Measurements from ENCODE around the gene LRRC8B.

Gene LRRC8B

DNA sequence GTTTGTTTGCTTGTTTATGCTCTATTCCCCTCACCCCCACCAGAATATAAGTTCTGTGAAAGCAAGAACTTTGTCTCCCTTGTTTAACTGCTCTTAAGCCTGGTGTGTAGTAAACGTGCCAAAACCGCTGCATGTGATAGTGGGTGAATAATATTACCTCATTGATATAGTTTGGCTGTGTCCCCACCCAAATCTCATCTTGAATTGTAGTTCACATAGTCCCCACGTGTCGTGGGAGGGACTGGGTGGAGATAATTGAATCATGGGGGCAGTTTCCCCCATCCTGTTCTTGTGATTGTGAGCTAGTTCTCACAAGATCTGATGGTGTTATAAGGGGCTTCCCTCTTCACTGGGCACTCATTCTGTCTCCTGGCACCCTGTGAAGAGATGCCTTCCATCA lies 7.6 kb downstream of the LRRC8B start:
- no peak overlapping the region for H3K4me3 ChIP-seq (ENCODE audit: low read depth, low read length)
- TF ChIP-seq, protein P1, sequence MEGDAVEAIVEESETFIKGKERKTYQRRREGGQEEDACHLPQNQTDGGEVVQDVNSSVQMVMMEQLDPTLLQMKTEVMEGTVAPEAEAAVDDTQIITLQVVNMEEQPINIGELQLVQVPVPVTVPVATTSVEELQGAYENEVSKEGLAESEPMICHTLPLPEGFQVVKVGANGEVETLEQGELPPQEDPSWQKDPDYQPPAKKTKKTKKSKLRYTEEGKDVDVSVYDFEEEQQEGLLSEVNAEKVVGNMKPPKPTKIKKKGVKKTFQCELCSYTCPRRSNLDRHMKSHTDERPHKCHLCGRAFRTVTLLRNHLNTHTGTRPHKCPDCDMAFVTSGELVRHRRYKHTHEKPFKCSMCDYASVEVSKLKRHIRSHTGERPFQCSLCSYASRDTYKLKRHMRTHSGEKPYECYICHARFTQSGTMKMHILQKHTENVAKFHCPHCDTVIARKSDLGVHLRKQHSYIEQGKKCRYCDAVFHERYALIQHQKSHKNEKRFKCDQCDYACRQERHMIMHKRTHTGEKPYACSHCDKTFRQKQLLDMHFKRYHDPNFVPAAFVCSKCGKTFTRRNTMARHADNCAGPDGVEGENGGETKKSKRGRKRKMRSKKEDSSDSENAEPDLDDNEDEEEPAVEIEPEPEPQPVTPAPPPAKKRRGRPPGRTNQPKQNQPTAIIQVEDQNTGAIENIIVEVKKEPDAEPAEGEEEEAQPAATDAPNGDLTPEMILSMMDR (IDR thresholded peaks at IDR 0.05; ENCODE audit: borderline replicate concordance, insufficient read depth, low read depth, low read length), result no peak

DNA sequence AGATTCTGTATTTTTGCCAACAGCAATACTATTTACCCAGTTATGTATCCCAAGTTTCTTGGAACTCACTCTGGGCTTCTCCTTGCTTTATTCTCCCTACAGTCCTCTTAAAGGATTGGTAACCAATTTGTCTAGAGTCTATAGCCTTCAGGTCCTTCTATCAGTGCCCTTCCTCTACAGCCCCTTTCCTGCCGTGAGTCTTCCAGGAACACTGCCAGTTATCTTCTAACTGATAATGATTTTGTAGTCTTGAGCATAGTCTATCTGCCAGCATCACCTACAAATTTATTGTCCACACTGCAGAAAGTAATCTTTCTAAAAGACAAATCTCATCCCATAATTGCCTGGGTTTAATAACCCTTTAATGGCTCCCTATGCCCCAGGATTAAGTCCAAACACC lies 8.2 kb downstream of the LRRC8B start:
- TF ChIP-seq, protein P1 (IDR thresholded peaks at IDR 0.05; ENCODE audit: borderline replicate concordance, insufficient read depth, low read depth, low read length), result no peak
- H3K4me3 ChIP-seq (ENCODE audit: low read depth, low read length), result no peak overlapping the region

DNA sequence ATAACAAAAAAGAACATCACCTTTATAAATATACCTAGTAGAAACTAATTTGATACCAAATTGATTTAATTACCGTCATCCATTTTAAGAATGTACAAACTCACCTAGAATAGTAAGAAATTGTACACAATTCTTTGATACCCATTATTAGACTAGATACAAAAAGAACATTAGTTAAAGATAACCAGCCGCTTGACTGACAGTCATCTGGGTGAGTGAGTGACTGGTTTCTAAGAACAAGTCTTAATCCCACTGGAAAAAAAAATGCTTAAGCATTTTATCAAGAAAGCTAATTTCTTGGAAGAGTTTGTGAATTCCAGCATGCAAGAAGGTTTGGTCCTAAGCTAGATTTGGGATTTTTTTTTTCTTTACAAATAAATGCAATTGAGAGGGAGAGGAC lies 10.9 kb downstream of the LRRC8B start:
- TF ChIP-seq, protein P1 (IDR thresholded peaks at IDR 0.05; ENCODE audit: borderline replicate concordance, insufficient read depth, low read depth, low read length), result no peak
- no peak overlapping the region for H3K4me3 ChIP-seq (ENCODE audit: low read depth, low read length)

DNA sequence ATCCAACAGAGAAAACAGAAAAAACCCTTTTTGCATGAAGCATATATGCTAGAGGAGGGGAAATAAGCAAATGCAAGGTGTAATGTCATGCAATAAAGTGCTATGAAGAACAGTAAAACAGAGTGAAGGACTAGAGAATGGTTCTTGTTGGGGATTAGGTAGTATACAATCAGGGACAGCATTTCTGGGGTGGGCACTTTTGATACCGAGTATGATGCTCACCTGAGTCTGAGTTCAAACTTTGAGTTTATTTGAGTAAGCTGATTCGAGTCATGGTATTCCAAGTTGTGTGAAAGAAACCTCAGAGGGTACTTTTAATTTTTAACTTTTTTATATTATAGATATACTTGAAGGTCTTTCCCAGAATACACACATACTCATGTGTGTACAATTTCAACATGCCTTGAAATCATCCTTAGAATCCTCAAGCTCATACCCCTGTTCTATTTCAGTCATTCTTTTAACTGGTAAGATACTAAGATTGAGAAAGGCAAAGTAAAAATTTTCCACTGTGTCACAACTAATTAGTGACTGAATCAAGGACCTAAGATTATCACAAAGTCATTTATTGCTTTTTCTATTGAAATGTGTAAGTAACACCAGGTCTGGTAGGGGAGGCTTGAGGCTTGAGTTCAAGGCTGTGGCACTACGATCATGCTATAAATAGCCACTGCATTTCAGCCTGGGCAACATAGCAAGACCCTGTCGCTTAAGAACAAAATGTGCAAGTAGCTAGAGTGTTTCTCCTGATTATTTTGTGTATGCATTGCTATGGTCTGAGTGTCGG lies 12.1 kb downstream of the LRRC8B start:
- TF ChIP-seq, protein P1 (IDR thresholded peaks at IDR 0.05; ENCODE audit: borderline replicate concordance, insufficient read depth, low read depth, low read length), result no peak
- H3K4me3 ChIP-seq (ENCODE audit: low read depth, low read length), result no peak overlapping the region

DNA sequence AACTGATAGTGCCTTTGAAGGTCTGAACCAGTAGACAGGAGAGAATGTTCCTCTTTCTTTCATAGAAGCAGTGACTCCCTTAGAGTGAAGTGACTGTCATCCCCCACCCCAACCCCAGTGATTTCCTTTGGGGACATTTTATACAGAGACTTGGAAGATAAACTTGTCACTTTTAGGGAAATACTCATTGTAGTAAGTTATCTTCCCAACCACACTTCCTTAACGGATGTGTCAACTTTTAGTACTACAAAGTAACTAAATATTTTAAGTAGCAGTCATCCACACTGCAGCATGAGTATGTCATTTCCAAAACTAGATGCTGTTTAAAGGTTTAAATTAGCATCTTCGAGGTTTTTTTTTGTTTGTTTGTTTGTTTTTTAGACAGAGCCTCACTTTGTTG lies 13.7 kb downstream of the LRRC8B start:
- TF ChIP-seq, protein P1 (IDR thresholded peaks at IDR 0.05; ENCODE audit: borderline replicate concordance, insufficient read depth, low read depth, low read length), result no peak
- no peak overlapping the region for H3K4me3 ChIP-seq (ENCODE audit: low read depth, low read length)

DNA sequence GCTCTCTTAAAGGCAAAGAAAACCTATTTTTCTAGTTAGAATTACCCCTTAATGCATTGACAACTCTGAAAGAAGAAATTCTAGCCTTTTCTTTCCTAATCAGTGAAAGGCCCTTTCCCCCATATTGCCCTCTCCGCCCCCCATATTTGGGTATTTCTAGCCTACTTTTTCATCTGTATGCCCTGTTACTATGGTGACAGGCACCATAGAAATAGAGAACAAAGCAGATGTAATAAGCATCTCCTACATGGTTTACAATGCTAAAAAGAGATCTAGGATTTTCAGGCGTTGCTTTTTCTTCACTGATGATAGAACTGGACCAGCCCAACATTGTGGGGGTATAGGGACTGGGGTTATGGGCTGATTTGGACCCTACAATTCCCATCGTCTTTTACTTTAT lies 14.5 kb downstream of the LRRC8B start:
- TF ChIP-seq, protein P1 (IDR thresholded peaks at IDR 0.05; ENCODE audit: borderline replicate concordance, insufficient read depth, low read depth, low read length), result no peak
- no peak overlapping the region for H3K4me3 ChIP-seq (ENCODE audit: low read depth, low read length)

DNA sequence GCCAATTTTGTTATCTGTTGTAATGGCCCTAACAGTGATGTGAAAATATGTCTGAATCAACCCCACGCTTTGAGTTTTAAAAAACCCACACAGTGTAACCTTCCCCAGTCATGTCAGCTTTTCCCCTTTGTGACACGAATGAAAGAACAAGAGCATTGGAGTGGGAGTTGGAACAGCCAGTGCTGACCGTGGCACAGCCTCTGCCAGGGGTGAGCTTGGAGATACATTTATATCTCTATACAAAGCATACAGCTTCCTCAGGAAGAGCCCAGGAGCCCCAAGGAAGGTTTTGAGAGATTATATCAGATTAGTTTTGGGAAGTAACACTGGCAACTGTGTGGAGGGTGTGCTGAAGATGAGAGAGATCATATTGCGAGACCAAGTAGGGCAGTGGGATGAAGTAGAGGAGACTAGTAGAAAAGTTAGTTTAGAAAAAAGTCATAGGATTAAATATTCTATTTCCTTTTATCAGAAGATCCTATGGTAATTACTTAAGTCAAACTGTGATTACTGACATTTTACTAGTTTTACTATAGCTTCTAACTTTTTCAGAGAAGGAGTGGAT lies 15.9 kb downstream of the LRRC8B start:
- no peak overlapping the region for H3K4me3 ChIP-seq (ENCODE audit: low read depth, low read length)
- TF ChIP-seq, protein P1 (IDR thresholded peaks at IDR 0.05; ENCODE audit: borderline replicate concordance, insufficient read depth, low read depth, low read length), result no peak
